Transverse colon (tissue), 4 donors: ENCODE data around the gene LRRC73.

Experiments used
- CTCF ChIP-seq, 5 experiments: fragments of 200-600 bp in 3 of 5; fragments of 450-650 bp in 2 of 5; sonication (generic) in 3 of 5; IDR thresholded peaks; 1 replicate in 2 of 5; 2 replicates in 3 of 5; pipeline ENCODE4 v1.5.1; 2016 to 2017; ENCODE audit warnings: antibody characterized with exemption in 5 of 5, inconsistent platforms in 3 of 5, mild to moderate bottlenecking in 2 of 5, moderate library complexity in 1 of 5
- EP300 ChIP-seq: sonication (generic); formaldehyde crosslinking; IDR thresholded peaks from one replicate; pipeline ENCODE4 v1.6.1; 2017; ENCODE audit warnings: antibody characterized with exemption, low read depth
- POLR2A ChIP-seq: fragments of 450-650 bp; IDR thresholded peaks from one replicate; pipeline ENCODE4 v1.6.1; 2016; ENCODE audit warnings: antibody characterized with exemption, mild to moderate bottlenecking, moderate library complexity
- POLR2AphosphoS5 ChIP-seq, 3 donors: sonication (generic); formaldehyde crosslinking; IDR thresholded peaks; one replicate each; pipeline ENCODE4 v1.6.1; 2016; ENCODE audit warnings: antibody characterized with exemption in 3 of 3

- TF ChIP-seq CTCF (IDR thresholded peaks at IDR 0.05) = no peak
- no peak for TF ChIP-seq POLR2AphosphoS5 (IDR thresholded peaks at IDR 0.05)
- no peak for TF ChIP-seq EP300
- no peak for TF ChIP-seq POLR2A
Measured at GRCh38 chr6:43504756-43505593, 5.2 kb downstream of the LRRC73 start.
